PC-3 (cell line): ENCODE results near the gene IGSF9B.

Source experiments
- EZH2 ChIP-seq: fragments of 300-600 bp; sonication (generic); IDR thresholded peaks from one replicate; pipeline ENCODE4 v1.6.1; 2017; ENCODE audit warnings: antibody characterized with exemption, mild to moderate bottlenecking, low read length; ENCODE audit not compliant: unreplicated experiment
- EZH2phosphoT487 ChIP-seq: fragments of 300-600 bp; sonication (generic); IDR thresholded peaks from 2 replicates; pipeline ENCODE4 v1.6.1; 2018; ENCODE audit warnings: mild to moderate bottlenecking, antibody characterized with exemption, low read length, borderline replicate concordance
- TF ChIP-seq, protein P1 (sequence below): fragments of 300-600 bp; sonication (generic); conservative IDR thresholded peaks from 2 replicates; pipeline ENCODE4 v1.5.1; 2017; ENCODE audit warnings: antibody characterized with exemption, low read depth, mild to moderate bottlenecking, low read length

DNA sequence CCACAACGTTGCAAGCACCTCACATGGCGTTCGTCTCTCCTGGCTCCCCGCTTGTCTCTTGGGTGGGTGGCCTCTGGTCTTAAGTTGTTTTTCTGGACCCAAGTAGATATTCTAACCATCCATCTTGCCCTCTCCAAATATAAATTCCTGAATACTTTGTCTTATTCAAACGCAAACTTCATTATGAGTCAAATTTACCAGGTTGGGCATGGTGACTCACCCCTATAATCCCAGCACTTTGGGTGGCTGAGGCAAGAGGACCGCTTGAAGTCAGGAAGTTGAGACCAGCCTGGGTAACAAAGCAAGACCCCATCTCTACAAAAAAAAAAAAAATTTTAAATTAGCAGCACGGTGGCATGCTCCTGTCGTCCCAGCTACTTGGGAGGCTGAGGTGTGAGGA is 5.1 kb upstream of the IGSF9B start:
- TF ChIP-seq EZH2phosphoT487 (no peak), EZH2 (no peak)
- TF ChIP-seq, protein P1, sequence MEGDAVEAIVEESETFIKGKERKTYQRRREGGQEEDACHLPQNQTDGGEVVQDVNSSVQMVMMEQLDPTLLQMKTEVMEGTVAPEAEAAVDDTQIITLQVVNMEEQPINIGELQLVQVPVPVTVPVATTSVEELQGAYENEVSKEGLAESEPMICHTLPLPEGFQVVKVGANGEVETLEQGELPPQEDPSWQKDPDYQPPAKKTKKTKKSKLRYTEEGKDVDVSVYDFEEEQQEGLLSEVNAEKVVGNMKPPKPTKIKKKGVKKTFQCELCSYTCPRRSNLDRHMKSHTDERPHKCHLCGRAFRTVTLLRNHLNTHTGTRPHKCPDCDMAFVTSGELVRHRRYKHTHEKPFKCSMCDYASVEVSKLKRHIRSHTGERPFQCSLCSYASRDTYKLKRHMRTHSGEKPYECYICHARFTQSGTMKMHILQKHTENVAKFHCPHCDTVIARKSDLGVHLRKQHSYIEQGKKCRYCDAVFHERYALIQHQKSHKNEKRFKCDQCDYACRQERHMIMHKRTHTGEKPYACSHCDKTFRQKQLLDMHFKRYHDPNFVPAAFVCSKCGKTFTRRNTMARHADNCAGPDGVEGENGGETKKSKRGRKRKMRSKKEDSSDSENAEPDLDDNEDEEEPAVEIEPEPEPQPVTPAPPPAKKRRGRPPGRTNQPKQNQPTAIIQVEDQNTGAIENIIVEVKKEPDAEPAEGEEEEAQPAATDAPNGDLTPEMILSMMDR: no peak
